Measurements from ENCODE around the gene NOC2L. TPM values are rescaled to one million over a fixed set of nuclear protein-coding genes. Genes with fewer than 3 reads are reported as not detected.

Gene NOC2L
- total RNA-seq, 1 donor from 2014 or later = 40.8 TPM

DNA sequence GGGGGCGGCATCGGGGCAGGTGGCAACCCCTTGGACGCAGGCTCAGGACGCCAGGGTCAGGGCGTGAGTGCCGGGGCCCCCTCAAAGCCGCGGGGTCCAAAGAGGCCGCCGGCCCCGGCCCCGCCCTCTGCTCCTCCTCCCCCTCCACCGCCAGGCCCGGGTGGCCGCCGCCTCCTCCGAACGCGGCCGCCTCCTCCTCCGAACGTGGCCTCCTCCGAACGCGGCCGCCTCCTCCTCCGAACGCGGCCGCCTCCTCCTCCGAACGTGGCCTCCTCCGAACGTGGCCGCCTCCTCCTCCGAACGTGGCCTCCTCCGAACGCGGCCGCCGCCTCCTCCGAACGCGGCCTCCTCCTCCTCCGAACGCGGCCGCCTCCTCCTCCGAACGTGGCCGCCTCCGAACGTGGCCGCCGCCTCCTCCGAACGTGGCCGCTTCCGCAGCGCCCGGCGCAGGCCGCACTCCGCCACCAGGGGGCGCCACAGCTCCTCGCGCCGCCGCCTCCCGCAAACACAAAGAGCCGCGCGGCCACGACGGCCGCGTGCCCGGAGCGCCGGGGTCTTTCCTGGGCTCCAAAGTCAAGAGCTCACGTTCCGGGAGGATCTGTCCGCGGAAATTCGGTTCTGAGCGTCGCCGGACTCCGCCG is 54.6 kb downstream of the NOC2L start:
- peak overlapping the region; percentile 64 for H3K4me3 ChIP-seq
- peaks cover 77% of the 10 kb centered on the region for H3K27me3 ChIP-seq (ENCODE audit: low read depth)
- intact Hi-C loops (cut with micrococcal nuclease) = no loop called here
- peaks cover 20% of the 10 kb centered on the region for H3K4me1 ChIP-seq
- peak overlapping the region; percentile 52 for H3K27ac ChIP-seq (replicated peaks)
- no peaks in the 10 kb centered on the region for H3K9me3 ChIP-seq (replicated peaks)
- DNase-seq = peak; percentile 86
- H3K36me3 ChIP-seq = no peaks in the 10 kb centered on the region
- TF ChIP-seq, protein P1, sequence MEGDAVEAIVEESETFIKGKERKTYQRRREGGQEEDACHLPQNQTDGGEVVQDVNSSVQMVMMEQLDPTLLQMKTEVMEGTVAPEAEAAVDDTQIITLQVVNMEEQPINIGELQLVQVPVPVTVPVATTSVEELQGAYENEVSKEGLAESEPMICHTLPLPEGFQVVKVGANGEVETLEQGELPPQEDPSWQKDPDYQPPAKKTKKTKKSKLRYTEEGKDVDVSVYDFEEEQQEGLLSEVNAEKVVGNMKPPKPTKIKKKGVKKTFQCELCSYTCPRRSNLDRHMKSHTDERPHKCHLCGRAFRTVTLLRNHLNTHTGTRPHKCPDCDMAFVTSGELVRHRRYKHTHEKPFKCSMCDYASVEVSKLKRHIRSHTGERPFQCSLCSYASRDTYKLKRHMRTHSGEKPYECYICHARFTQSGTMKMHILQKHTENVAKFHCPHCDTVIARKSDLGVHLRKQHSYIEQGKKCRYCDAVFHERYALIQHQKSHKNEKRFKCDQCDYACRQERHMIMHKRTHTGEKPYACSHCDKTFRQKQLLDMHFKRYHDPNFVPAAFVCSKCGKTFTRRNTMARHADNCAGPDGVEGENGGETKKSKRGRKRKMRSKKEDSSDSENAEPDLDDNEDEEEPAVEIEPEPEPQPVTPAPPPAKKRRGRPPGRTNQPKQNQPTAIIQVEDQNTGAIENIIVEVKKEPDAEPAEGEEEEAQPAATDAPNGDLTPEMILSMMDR (IDR thresholded peaks at IDR 0.05; ENCODE audit: borderline replicate concordance) = peak; percentile 92

DNA sequence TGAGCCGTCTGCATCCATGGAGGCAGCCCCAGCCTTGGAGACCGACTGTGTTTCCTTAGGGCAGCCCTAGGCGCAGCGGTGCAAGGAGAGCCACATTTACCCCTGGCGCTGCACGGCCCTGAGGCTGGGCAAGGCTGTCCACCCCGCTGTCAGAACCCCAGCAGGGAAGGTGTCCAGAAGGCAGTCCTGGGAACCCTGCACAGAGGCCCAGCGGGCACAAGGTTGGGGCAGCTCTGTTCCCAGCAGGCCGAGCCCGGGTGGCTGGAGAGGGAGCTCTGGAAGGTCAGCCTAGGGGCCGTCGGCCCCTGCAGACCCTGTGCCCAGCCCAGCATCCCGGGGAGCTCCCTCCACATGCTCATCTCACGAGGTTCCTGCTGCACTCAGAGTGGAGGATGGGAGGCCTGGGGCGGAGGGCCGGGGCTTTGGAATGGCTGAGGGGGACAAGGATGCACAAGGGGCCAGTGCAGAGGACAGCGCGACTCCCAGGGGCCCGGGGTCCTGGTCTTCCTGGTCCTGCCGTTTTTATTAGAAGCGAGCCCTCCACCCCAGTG is 55.3 kb downstream of the NOC2L start:
- Histone ChIP-seq H3K27me3 (ENCODE audit: low read depth) (peaks cover 82% of the 10 kb centered on the region), H3K4me3 (peak overlapping the region; percentile 64), H3K9me3 (replicated peaks) (no peaks in the 10 kb centered on the region), H3K4me1 (peaks cover 20% of the 10 kb centered on the region), H3K36me3 (no peaks in the 10 kb centered on the region), H3K27ac (replicated peaks) (no peak overlapping the region)
- TF ChIP-seq, protein P1 (IDR thresholded peaks at IDR 0.05; ENCODE audit: borderline replicate concordance) = no peak
- DNase-seq = peak; percentile 20
- intact Hi-C loops (cut with micrococcal nuclease) = no loop called here

GRCh38 chr1:903305-903704 is 55.8 kb downstream of the NOC2L start:
- no peak overlapping the region for H3K4me3 ChIP-seq
- no peak for DNase-seq
- intact Hi-C loops (cut with micrococcal nuclease) = no loop called here
- TF ChIP-seq, protein P1 (IDR thresholded peaks at IDR 0.05; ENCODE audit: borderline replicate concordance) = no peak
- H3K9me3 ChIP-seq (replicated peaks) = no peaks in the 10 kb centered on the region
- peaks cover 20% of the 10 kb centered on the region for H3K4me1 ChIP-seq
- H3K27me3 ChIP-seq (ENCODE audit: low read depth) = peaks cover 86% of the 10 kb centered on the region
- H3K36me3 ChIP-seq = no peaks in the 10 kb centered on the region
- no peak overlapping the region for H3K27ac ChIP-seq (replicated peaks)

- peaks cover 86% of the 10 kb centered on the region for H3K27me3 ChIP-seq (ENCODE audit: low read depth)
- no peak for DNase-seq
- intact Hi-C loops (cut with micrococcal nuclease) = no loop called here
Measured at GRCh38 chr1:902802-903201, 56.3 kb downstream of the NOC2L start.

GRCh38 chr1:901108-901859 is 57.8 kb downstream of the NOC2L start:
- no peak for DNase-seq
- Histone ChIP-seq H3K27ac (replicated peaks) (no peak overlapping the region), H3K27me3 (ENCODE audit: low read depth) (peaks cover 85% of the 10 kb centered on the region), H3K9me3 (replicated peaks) (no peaks in the 10 kb centered on the region), H3K36me3 (no peaks in the 10 kb centered on the region), H3K4me3 (no peak overlapping the region), H3K4me1 (peaks cover 20% of the 10 kb centered on the region)
- intact Hi-C loops (cut with micrococcal nuclease) = no loop called here
- TF ChIP-seq, protein P1 (IDR thresholded peaks at IDR 0.05; ENCODE audit: borderline replicate concordance) = no peak

More at GRCh38 chr1:902802-903201, 56.3 kb downstream of the NOC2L start:
- Histone ChIP-seq H3K27ac (replicated peaks) (no peak overlapping the region), H3K4me3 (no peak overlapping the region), H3K36me3 (no peaks in the 10 kb centered on the region), H3K4me1 (peaks cover 20% of the 10 kb centered on the region), H3K9me3 (replicated peaks) (no peaks in the 10 kb centered on the region)
- TF ChIP-seq, protein P1 (IDR thresholded peaks at IDR 0.05; ENCODE audit: borderline replicate concordance) = no peak
